H4 (cell line): ENCODE data around the gene PTPRC. TPM values are rescaled to one million over a fixed set of nuclear protein-coding genes. Genes with fewer than 3 reads are reported as not detected.

Experiments used
- DNase-seq: peaks from one replicate; pipeline ENCODE4 v3.0.0-alpha.2; 2015; ENCODE audit warnings: low spot score
- total RNA-seq: library from RNA; depleted of rRNA; stranded (reverse); fragments of >200 nt; shearing (Covaris generic); gene quantifications from 2 replicates; pipeline ENCODE4 v1.2.3, GENCODE V29; 2014

PTPRC gene
- total RNA-seq, 1 experiment from 2014 or later: 0.14 TPM

GRCh38 chr1:198641966-198642668, 3.3 kb downstream of the PTPRC start:
- DNase-seq: no peak

GRCh38 chr1:198642983-198643382, 4.1 kb downstream of the PTPRC start:
- DNase-seq: no peak

GRCh38 chr1:198643808-198644207, 5.0 kb downstream of the PTPRC start:
- no peak for DNase-seq

GRCh38 chr1:198647055-198647454, 8.2 kb downstream of the PTPRC start:
- DNase-seq: no peak

GRCh38 chr1:198648592-198648991, 9.8 kb downstream of the PTPRC start:
- DNase-seq: no peak

GRCh38 chr1:198649232-198649967, 10.6 kb downstream of the PTPRC start:
- no peak for DNase-seq

- no peak for DNase-seq
Observed at GRCh38 chr1:198649968-198650338, 11.1 kb downstream of the PTPRC start.

- no peak for DNase-seq
Observed at GRCh38 chr1:198650506-198650905, 11.7 kb downstream of the PTPRC start.

GRCh38 chr1:198651650-198652400, 13.0 kb downstream of the PTPRC start:
- no peak for DNase-seq

GRCh38 chr1:198653808-198654413, 15.1 kb downstream of the PTPRC start:
- no peak for DNase-seq

- DNase-seq: no peak
Observed at GRCh38 chr1:198655459-198656121, 16.8 kb downstream of the PTPRC start.

- peak; percentile 87 for DNase-seq
Observed at GRCh38 chr1:198656500-198656932, 17.7 kb downstream of the PTPRC start.

GRCh38 chr1:198657550-198658064, 18.8 kb downstream of the PTPRC start:
- DNase-seq: peak; percentile 88

- no peak for DNase-seq
Observed at GRCh38 chr1:198660341-198661261, 21.8 kb downstream of the PTPRC start.

- no peak for DNase-seq
Observed at GRCh38 chr1:198662821-198663220, 24.0 kb downstream of the PTPRC start.

- DNase-seq: no peak
Observed at GRCh38 chr1:198664068-198664788, 25.4 kb downstream of the PTPRC start.

- DNase-seq: no peak
Observed at GRCh38 chr1:198667186-198667585, 28.3 kb downstream of the PTPRC start.

- no peak for DNase-seq
Observed at GRCh38 chr1:198667807-198668206, 29.0 kb downstream of the PTPRC start.

GRCh38 chr1:198669023-198669698, 30.3 kb downstream of the PTPRC start:
- peak; percentile 95 for DNase-seq
